NK-92 (cell line): Measurements from ENCODE around the gene NOL4L.

Source experiments
- DNase-seq: peaks from one replicate; lab custom pipeline; 2025; ENCODE audit not compliant: unreplicated experiment; lab: John Stamatoyannopoulos, UW

Gene NOL4L

GRCh38 chr20:32613192-32614053 is 28.3 kb upstream of the NOL4L start:
- DNase-seq = no peak

GRCh38 chr20:32612351-32613191 is 27.4 kb upstream of the NOL4L start:
- DNase-seq = no peak

- no peak for DNase-seq
Measured at GRCh38 chr20:32611868-32612267, 26.7 kb upstream of the NOL4L start.

- no peak for DNase-seq
Measured at GRCh38 chr20:32611286-32611685, 26.2 kb upstream of the NOL4L start.

GRCh38 chr20:32610472-32611218 is 25.5 kb upstream of the NOL4L start:
- DNase-seq = no peak

- DNase-seq = no peak
Measured at GRCh38 chr20:32609993-32610392, 24.9 kb upstream of the NOL4L start.

GRCh38 chr20:32609111-32609773 is 24.1 kb upstream of the NOL4L start:
- no peak for DNase-seq

- no peak for DNase-seq
Measured at GRCh38 chr20:32608664-32609015, 23.5 kb upstream of the NOL4L start.

- no peak for DNase-seq
Measured at GRCh38 chr20:32607727-32608663, 22.9 kb upstream of the NOL4L start.

GRCh38 chr20:32607324-32607723 is 22.2 kb upstream of the NOL4L start:
- DNase-seq = no peak

GRCh38 chr20:32606790-32607189 is 21.7 kb upstream of the NOL4L start:
- DNase-seq = no peak

GRCh38 chr20:32606107-32606506 is 21.0 kb upstream of the NOL4L start:
- no peak for DNase-seq

GRCh38 chr20:32605167-32605656 is 20.1 kb upstream of the NOL4L start:
- DNase-seq = no peak

GRCh38 chr20:32603046-32603726 is 18.1 kb upstream of the NOL4L start:
- DNase-seq = no peak

GRCh38 chr20:32602273-32602672 is 17.1 kb upstream of the NOL4L start:
- DNase-seq = no peak

GRCh38 chr20:32600681-32601237 is 15.6 kb upstream of the NOL4L start:
- DNase-seq = no peak

- DNase-seq = no peak
Measured at GRCh38 chr20:32599783-32600340, 14.7 kb upstream of the NOL4L start.

- no peak for DNase-seq
Measured at GRCh38 chr20:32598606-32599005, 13.5 kb upstream of the NOL4L start.
